22Rv1 (cell line): ENCODE data around the gene MAPK6.

Experiments used
- CTCF ChIP-seq: fragments of 450-650 bp; IDR thresholded peaks from 2 replicates; pipeline ENCODE4 v1.5.1; 2017; ENCODE audit warnings: mild to moderate bottlenecking
- ZFX ChIP-seq: fragments of 450-650 bp; IDR thresholded peaks from 2 replicates; pipeline ENCODE4 v1.6.1; 2017; ENCODE audit warnings: antibody characterized with exemption, borderline replicate concordance

- TF ChIP-seq CTCF (no peak), ZFX (no peak)
Observed at GRCh38 chr15:52113235-52113634, 94.2 kb downstream of the MAPK6 start.
